GM12874 (cell line): Measurements from ENCODE around the gene CCR9.

Experiments used
- CTCF ChIP-seq: IDR thresholded peaks from 2 replicates; pipeline ENCODE4 v1.5.1; 2011; ENCODE audit warnings: low read depth, mild to moderate bottlenecking, control low read depth, low read length, moderate library complexity; ENCODE audit not compliant: insufficient read depth

Gene CCR9

GRCh38 chr3:45940004-45940780 lies 53.8 kb downstream of the CCR9 start:
- no peak for TF ChIP-seq CTCF

- no peak for TF ChIP-seq CTCF
Observed at GRCh38 chr3:45940781-45941365, 54.5 kb downstream of the CCR9 start.

- TF ChIP-seq CTCF: no peak
Observed at GRCh38 chr3:45942051-45942825, 55.9 kb downstream of the CCR9 start.

- TF ChIP-seq CTCF: no peak
Observed at GRCh38 chr3:45943207-45943846, 57.0 kb downstream of the CCR9 start, which contains the start of gene CXCR6. Gene CXCR6 (plus strand): TSS chr3:45943464. CDS start chr3:45946482, 3,018 bp downstream.

DNA sequence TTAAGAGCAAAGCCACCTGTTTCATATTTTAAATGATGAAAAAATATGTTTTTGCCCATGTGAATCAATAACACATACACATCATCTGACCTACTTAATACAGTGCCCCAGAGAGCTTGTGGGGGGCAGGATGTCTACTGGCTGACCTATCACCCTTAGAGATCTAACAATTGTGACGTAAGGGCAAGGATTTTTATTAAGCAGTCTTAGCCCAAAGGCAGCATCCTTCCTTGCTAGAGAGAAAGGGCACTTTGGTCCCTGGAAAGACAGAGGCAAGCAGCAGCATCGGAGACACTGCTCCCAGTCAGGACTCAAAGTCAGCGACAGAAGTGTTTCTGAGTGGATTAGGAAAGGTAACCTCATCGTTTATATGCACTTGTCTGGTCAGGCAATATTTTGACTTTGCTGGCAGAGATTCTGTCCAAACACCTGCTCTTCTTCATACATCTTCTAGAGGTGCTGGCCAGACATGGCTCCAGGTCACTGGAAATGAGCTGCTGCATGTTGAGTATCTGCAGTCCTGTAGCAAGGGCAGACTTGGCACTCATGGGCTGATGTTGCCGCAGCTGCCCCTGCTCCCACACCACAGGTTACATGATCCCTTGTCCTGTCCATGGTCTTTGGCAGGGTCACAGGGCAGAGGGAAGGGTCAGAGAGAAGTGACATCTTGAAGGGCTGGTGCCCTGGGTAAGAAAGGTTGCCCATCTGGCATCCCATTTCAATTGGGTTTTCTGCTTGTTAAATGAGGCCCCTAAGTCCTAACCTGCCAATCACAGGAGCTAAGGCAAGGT lies 58.7 kb downstream of the CCR9 start:
- TF ChIP-seq CTCF: no peak

- TF ChIP-seq CTCF: no peak
Observed at GRCh38 chr3:45946307-45946706, 60.0 kb downstream of the CCR9 start.
